ENCODE data around the gene MS4A4A.
A peak's percentile ranks its signal among the peaks of the same experiment; 100 is the strongest.

The MS4A4A gene

DNA sequence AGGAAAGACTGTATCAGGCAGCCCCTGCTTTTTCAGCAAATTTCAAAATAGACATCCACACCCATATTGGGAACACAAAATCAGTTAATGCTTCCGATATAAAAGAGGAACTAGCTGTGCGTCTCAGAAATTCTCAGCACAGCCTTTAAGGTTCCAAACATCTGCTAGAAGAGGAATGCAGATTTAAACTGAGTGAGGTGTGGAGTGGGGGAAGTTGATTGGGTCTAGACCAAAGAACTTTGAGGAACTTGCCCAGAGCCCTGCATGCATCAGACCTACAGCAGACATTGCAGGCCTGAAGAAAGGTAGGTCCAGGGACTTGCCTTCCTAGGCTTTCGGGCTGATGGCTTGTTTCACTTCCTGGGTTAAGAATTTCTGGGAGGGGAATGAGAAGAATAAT is at the start of gene MS4A4A:
Gene MS4A4A (plus strand): TSS at position 255 of the 400 bp plus-strand sequence. CDS start 10 bp downstream, at position 265.
- Histone ChIP-seq H3K27ac (peak within 1 kb of the TSS; percentile 36 to 89 (median 73)), H3K27me3 (no peaks in the 10 kb centered on the region), H3K4me1 (peaks cover 21 to 76% (median 28%) of the 10 kb centered on the region in 10 experiments), H3K4me2 (peak within 1 kb of the TSS; percentile 60 to 98 (median 72)), H4K20me1 (no peaks in the 10 kb centered on the region; a peak in 1 of 22 replicates), H3K4me3 (peak within 1 kb of the TSS in 8 of 10 experiments; percentile 19 to 54 (median 34); a peak in 13 of 20 replicates), H3K9ac (peak within 1 kb of the TSS in 8 of 11 experiments; percentile 11 to 86 (median 40); a peak in 16 of 22 replicates), H3K9me3 (replicated peaks in 1 of 11) (peaks cover 5 to 37% (median 18%) of the 10 kb centered on the region in 11 experiments; a peak in 17 of 22 replicates), H3K36me3 (peaks cover 0 to 32% (median 0%) of the 10 kb centered on the region in 11 experiments; a peak in 5 of 22 replicates)
- no peak for TF ChIP-seq Cebpa-rat (IDR thresholded peaks at IDR 0.05)

DNA sequence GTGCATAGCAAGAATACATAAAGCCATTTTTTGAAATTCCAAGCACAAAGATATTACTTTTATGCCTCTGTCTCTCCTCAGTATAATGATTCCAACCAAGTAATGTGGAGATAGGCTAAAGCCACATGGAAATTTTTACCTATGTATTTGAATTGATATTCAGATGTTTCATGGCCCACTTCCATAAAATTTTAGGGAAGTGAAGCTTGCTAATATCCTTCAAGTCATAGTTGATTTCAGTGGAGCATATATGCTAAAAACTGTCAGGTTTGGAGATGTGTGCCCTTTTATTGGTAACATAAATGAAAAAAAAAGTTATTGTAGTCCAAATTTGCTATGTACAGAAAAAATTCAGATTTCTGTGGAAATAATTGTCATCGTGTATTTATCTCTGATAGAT is 49.8 kb upstream of the MS4A4A start:
- Histone ChIP-seq H3K4me3 (no peak overlapping the region), H3K9ac (no peak overlapping the region), H3K4me1 (peaks cover 0 to 38% (median 0%) of the 10 kb centered on the region in 10 experiments; a peak in 6 of 20 replicates), H3K27me3 (no peaks in the 10 kb centered on the region), H4K20me1 (no peaks in the 10 kb centered on the region), H3K27ac (no peak overlapping the region), H3K4me2 (peak overlapping the region in 2 of 11 experiments; percentile 66 to 73; a peak in 4 of 22 replicates), H3K36me3 (peaks cover 0 to 13% (median 0%) of the 10 kb centered on the region in 11 experiments; a peak in 2 of 22 replicates), H3K9me3 (replicated peaks in 1 of 11) (no peaks in the 10 kb centered on the region)
- TF ChIP-seq Cebpa-rat (IDR thresholded peaks at IDR 0.05): no peak

DNA sequence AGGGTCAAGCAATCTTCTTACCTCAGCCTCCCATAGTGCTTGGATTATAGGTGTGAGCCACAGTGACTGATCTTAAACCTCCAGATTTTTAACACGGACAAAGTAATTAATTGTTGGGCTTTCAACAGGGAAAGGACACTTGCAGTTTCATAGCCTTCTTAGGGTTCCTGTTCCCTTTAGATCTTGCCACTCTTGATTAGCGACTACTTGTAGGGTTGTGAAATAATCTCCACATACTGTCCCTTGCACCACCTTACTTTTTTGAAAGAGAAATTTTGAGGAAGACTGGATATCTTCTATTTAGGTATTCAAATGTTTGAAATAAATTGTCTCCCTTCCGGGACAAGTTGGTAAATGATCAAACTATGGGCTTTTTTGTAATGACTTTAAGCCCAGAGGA is 45.1 kb upstream of the MS4A4A start:
- Histone ChIP-seq H3K27me3 (no peaks in the 10 kb centered on the region), H3K27ac (no peak overlapping the region), H3K36me3 (no peaks in the 10 kb centered on the region), H3K9ac (no peak overlapping the region), H3K4me3 (no peak overlapping the region), H3K4me1 (peaks cover 0 to 20% (median 0%) of the 10 kb centered on the region in 10 experiments; a peak in 6 of 20 replicates), H3K4me2 (peak overlapping the region in 1 of 11 experiments; percentile 16; a peak in 1 of 22 replicates), H3K9me3 (replicated peaks in 1 of 11) (no peaks in the 10 kb centered on the region), H4K20me1 (no peaks in the 10 kb centered on the region)
- TF ChIP-seq Cebpa-rat (IDR thresholded peaks at IDR 0.05): no peak

DNA sequence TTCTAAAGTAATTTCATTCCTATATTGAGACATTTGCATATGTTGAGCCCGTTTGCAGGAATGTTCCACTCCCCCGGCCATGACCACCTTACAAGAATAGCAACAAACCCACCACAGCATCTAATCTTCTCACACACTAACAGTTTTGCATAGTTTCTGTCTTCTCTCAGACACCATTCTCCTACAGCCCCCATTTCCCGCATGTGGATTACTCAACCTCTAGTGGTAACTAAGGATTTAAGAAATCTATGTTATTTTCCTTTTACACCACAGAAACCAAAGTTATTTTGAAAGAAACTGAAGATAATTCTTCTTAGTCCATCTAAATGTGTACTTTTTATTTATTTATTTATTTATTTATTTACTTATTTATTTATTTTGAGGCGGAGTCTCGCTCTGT is 39.8 kb upstream of the MS4A4A start:
- no peak overlapping the region for H3K9ac ChIP-seq
- TF ChIP-seq Cebpa-rat (IDR thresholded peaks at IDR 0.05): no peak
- no peak overlapping the region for H3K4me3 ChIP-seq
- no peaks in the 10 kb centered on the region; a peak in 1 of 22 replicates for H3K27me3 ChIP-seq
- H4K20me1 ChIP-seq: no peaks in the 10 kb centered on the region
- no peak overlapping the region for H3K27ac ChIP-seq
- no peaks in the 10 kb centered on the region for H3K36me3 ChIP-seq
- H3K9me3 ChIP-seq (replicated peaks in 1 of 11): peaks cover 0 to 6% (median 0%) of the 10 kb centered on the region in 11 experiments; a peak in 4 of 22 replicates
- peaks cover 0 to 39% (median 0%) of the 10 kb centered on the region in 10 experiments; a peak in 7 of 20 replicates for H3K4me1 ChIP-seq
- peak overlapping the region in 2 of 11 experiments; percentile 80 to 92; a peak in 2 of 22 replicates for H3K4me2 ChIP-seq

DNA sequence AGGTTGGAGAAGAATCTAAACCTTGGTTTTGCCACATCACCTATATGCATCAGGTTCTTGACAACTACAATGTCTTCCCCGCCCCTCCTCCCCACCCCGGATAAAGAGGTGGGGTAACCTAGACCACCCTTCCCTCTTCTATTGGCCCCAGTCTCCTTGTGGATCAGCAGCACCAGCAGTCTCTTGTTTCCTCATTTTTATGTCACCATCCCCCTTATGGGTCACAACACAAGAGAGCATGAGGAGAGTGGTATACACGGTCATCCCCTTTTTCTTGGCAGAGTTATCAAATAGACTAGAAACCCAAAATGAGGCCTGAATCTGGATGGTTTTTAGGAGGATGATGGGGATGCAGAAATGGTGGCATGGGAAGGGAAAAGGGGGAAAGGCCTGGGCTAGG is 38.7 kb upstream of the MS4A4A start:
- no peaks in the 10 kb centered on the region for H3K36me3 ChIP-seq
- no peaks in the 10 kb centered on the region; a peak in 1 of 22 replicates for H3K27me3 ChIP-seq
- peak overlapping the region in 3 of 11 experiments; percentile 59 to 92 (median 80); a peak in 5 of 22 replicates for H3K4me2 ChIP-seq
- TF ChIP-seq Cebpa-rat (IDR thresholded peaks at IDR 0.05): no peak
- H3K9ac ChIP-seq: no peak overlapping the region
- no peaks in the 10 kb centered on the region for H4K20me1 ChIP-seq
- H3K4me3 ChIP-seq: peak overlapping the region in 3 of 10 experiments; percentile 6 to 35 (median 23); a peak in 1 of 20 replicates
- peaks cover 0 to 6% (median 0%) of the 10 kb centered on the region in 11 experiments; a peak in 4 of 22 replicates for H3K9me3 ChIP-seq (replicated peaks in 1 of 11)
- peaks cover 0 to 39% (median 0%) of the 10 kb centered on the region in 10 experiments; a peak in 7 of 20 replicates for H3K4me1 ChIP-seq
- peak overlapping the region in 3 of 11 experiments; percentile 21 to 58 (median 32); a peak in 4 of 22 replicates for H3K27ac ChIP-seq

DNA sequence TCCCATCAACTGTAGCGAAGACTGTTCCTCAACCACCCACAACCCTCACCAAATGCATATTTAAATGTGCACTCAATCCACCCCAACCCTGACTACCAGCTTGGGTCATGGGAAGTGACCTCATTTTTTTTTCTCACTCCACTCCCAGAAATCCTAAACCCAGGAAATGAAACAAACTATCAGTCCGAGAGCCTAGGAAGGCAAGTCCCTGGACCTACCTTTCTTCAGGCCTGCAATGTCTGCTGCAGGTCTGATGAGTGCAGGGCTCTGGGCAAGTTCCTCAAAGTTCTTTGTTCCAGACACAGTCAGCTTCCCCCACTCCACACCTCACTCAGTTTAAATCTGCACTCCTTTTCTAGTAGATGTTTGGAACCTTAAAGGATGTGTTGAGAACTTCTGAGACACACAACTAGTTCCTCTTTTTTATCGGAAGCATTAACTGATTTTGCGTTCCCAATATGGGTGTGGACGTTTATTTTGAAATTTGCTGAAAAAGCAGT is 37.7 kb upstream of the MS4A4A start, which contains the start of gene MS4A4E:
Gene MS4A4E (minus strand): TSS at position 398 of the 500 bp plus-strand sequence. CDS start 13,082 bp downstream, outside the sequence.
- Histone ChIP-seq H3K36me3 (no peaks in the 10 kb centered on the region), H3K4me2 (peak within 1 kb of the TSS in 4 of 11 experiments; percentile 29 to 92 (median 70); a peak in 9 of 22 replicates), H4K20me1 (no peaks in the 10 kb centered on the region), H3K4me1 (peaks cover 0 to 39% (median 0%) of the 10 kb centered on the region in 10 experiments; a peak in 7 of 20 replicates), H3K4me3 (peak within 1 kb of the TSS in 3 of 10 experiments; percentile 6 to 35 (median 23); a peak in 3 of 20 replicates), H3K27ac (peak within 1 kb of the TSS in 3 of 11 experiments; percentile 21 to 58 (median 32); a peak in 5 of 22 replicates), H3K27me3 (no peaks in the 10 kb centered on the region; a peak in 1 of 22 replicates), H3K9me3 (replicated peaks in 1 of 11) (peaks cover 0 to 6% (median 0%) of the 10 kb centered on the region in 11 experiments; a peak in 4 of 22 replicates), H3K9ac (peak within 1 kb of the TSS in 1 of 11 experiments; percentile 35; a peak in 2 of 22 replicates)
- TF ChIP-seq Cebpa-rat (IDR thresholded peaks at IDR 0.05): no peak

DNA sequence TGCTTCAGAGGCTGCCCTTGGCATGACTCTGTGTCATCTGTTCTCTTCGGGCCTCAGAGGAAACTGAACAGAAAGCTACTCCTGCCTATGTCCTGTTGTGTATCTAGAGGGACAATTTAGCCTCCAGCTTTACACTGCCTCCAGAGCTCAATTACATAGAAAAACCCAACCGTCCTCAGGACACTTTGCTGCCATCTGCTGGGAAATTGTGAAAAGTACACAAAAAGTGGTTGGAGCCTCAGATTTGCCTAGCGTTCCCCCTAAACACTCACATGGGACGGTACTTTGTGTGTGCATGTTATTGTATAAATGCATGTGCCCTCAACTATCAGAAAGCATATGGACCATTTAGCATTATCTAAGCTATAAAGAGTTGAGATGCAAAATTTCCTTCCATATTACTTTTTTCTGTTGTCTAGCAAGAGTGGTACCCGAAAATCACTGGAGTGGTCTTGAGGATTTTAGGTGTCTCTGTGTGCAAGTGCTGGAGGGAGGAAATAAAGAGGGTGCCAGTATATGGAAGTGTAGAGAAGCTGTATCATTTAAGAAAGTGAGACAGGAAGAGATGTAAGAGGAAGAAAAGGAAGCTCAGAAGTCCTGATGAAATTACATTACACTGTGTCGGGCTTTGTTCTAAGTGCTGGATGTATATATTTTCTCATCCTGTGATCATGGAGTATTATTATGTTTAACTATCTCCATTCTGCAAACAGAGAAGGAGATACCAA is 28.8 kb upstream of the MS4A4A start:
- TF ChIP-seq Cebpa-rat (IDR thresholded peaks at IDR 0.05): no peak
- H3K4me3 ChIP-seq: no peak overlapping the region
- no peaks in the 10 kb centered on the region for H4K20me1 ChIP-seq

DNA sequence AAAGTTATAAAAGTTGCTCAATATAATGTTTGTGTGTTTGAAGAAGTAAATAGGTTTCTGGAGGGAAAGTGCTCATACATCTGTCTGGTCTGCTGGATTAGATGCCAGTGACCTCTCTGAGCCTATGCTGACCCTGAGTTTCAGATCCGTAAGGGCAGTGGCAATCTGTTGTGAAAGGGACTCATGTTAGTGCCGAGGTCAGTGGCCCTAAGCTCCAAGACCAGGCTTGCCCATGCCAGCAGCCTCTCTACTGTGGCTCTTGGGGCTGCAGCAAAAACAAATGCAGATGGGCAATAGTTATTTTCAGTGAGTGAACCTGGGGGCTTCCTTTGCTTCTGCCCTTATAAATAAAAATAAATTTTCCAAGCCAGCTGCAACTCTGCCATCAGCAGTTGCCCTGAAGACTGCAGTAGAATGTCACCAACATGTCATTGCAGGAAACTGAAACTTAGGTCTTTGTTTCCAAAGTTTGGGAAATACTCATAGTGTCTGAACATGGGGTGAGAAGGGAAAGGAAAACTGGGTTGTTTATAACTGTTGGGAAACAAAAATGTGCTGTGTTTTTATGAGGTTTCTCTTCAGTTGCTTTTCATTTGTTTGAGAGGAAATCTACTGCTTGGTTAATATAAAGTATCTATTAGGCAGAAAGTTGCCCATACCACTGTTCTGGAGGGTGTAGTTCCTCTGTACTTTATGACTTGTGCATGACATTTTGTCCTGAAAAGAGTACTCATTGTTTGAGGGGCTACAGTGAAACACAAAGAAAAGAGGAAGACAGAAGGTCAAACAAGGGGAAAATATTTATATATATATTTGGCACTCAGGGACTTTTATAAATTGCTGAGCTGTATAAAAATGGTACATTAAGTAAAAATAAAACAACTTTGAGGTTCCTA is 28.0 kb upstream of the MS4A4A start:
- Histone ChIP-seq H3K36me3 (peaks cover 0 to 15% (median 8%) of the 10 kb centered on the region in 11 experiments; a peak in 5 of 22 replicates), H3K4me2 (peak overlapping the region in 4 of 11 experiments; percentile 14 to 80 (median 57); a peak in 7 of 22 replicates), H3K9me3 (replicated peaks in 1 of 11) (peaks cover 30 to 40% (median 37%) of the 10 kb centered on the region in 11 experiments), H3K4me3 (no peak overlapping the region), H3K4me1 (peaks cover 0 to 38% (median 2%) of the 10 kb centered on the region in 10 experiments; a peak in 8 of 20 replicates), H3K27me3 (no peaks in the 10 kb centered on the region), H3K27ac (peak overlapping the region in 2 of 11 experiments; percentile 13 to 26; a peak in 2 of 22 replicates), H4K20me1 (no peaks in the 10 kb centered on the region), H3K9ac (no peak overlapping the region; a peak in 1 of 22 replicates)
- TF ChIP-seq Cebpa-rat (IDR thresholded peaks at IDR 0.05): no peak

More for the DNA sequence above, 28.8 kb upstream of the MS4A4A start:
- Histone ChIP-seq H3K36me3 (peaks cover 0 to 15% (median 8%) of the 10 kb centered on the region in 11 experiments; a peak in 5 of 22 replicates), H3K4me1 (peaks cover 0 to 38% (median 2%) of the 10 kb centered on the region in 10 experiments; a peak in 8 of 20 replicates), H3K9me3 (replicated peaks in 1 of 11) (peaks cover 30 to 40% (median 36%) of the 10 kb centered on the region in 11 experiments), H3K9ac (no peak overlapping the region), H3K27ac (no peak overlapping the region), H3K4me2 (peak overlapping the region in 4 of 11 experiments; percentile 14 to 80 (median 57); a peak in 7 of 22 replicates), H3K27me3 (no peaks in the 10 kb centered on the region)
